GM19023 (cell line): ENCODE measurements around the gene ENTREP3.
"Not testable (repeated sequence)": the region's sequence is repeated elsewhere in the genome, so short reads cannot be mapped to it uniquely, and the experiment has no call there.

ENCODE experiments used
- ATAC-seq: cut with Tn5 transposase; IDR thresholded peaks from one replicate; pipeline ENCODE4 v1.9.1; 2021; ENCODE audit warnings: mild to moderate bottlenecking, moderate library complexity; ENCODE audit not compliant: unreplicated experiment

Gene ENTREP3

DNA sequence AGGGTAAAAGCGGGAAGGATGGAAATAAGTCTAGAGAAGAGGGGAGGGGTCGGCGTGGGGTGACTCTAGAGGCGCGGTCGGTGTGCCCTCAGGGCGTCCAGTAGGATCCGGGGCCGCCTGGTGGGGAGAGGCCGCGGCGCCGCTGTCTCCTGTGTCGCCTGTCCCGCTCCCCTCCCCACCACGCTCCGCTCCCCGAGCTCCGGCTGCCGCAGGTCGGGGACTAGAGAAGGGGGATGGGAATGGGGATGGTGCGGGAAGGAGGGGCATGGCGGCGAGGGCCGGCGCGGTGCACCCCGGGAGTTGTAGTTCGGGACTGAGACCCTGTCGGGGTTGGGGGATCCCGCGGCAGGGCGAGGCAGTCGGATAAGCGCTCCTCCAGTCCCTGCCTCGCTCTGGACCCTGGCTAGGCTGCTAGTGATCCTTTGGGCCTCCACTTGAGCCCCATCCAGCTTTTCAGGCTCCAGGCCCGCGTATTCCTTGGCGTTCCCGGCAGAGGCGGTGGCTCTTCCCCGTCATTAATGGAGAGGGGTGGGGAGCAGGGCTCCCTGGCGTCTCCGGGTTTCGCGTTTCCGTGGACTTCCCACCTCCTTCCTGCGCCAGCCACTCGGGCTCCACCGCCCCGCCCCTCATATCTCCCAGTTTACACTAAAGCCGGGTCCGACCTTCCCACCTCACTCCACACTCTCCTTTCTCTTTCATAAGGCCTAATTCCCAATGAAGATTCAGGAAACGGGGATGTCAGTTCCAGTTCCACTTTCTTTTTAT is at the start of gene ENTREP3:
ENTREP3 (minus strand) TSS at position 241 of the 765 bp plus-strand sequence. CDS start 606 bp downstream, outside the sequence.
- peak; percentile 60 for ATAC-seq

DNA sequence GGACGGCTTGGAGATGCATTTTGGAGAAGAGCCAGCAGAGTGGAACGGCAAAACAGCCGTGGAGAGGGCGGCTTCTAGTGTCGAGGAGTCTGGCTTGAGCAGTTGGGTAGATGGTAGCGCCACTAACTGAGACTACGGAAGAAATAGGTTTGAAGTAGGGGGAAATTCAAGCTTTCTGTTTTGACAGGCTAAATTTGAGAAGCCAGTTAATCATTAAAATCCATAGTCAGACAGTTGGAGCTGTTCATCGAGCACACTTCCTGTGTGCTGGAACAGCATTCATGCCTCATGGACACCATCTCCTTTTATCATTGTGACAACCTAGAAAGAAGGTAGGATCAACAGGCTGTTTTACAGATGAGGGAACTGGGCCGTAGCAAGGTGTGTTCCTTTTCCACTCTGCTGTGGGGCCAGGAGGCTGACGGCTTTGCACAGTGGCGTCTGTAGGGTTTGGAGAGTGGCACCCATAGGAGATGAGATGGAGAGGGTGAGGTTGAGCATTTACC is 49.3 kb upstream of the ENTREP3 start:
- no peak for ATAC-seq

- ATAC-seq: no peak
These were observed 46.1 kb upstream of the ENTREP3 start, which contains the start of gene PKLR for GRCh38 chr1:155301342-155301841. PKLR (minus strand) TSS chr1:155301438; CDS start chr1:155301395, 43 bp downstream.

DNA sequence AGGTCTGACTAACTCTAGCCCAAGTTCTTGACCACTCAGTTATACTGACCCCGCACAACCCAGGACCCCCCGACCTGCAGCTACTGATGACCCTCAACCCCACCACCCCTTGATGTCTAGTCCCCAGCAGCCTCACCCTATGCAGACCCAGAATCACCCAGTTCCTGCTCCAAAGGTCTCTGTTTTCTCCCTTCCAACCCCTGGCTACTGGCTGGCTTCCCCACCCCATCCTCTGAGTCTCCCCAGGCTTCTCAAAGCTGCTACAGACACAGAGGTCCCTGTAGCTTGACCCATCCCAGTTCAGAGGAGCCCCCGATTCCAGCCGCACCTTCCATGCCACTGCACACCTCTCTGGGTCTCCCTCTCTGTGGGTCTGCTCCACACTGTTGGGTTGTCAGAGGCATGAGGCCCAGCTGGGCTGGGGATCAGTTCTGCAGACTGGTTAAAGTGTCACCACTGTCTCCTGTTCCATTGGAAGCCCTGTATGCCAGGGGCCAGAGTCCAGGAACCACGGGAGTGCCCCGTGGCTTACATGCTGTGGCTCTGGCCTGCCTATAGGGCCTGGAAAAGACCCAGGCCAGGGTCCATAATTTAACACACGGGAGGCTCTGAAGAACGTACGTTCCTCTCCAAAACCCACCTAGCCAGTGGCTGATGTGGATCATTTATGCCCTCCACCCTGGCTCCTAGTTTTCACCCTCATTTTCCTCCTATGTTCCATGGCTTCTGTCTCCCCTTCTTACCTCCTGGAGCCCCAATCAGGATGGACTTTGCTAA is 45.5 kb upstream of the ENTREP3 start:
- ATAC-seq: no peak

GRCh38 chr1:155300024-155300423 is 44.7 kb upstream of the ENTREP3 start:
- no peak for ATAC-seq

GRCh38 chr1:155297384-155297783 is 42.1 kb upstream of the ENTREP3 start:
- ATAC-seq: no peak

GRCh38 chr1:155296661-155297060 is 41.4 kb upstream of the ENTREP3 start:
- no peak for ATAC-seq

GRCh38 chr1:155295942-155296267 is 40.6 kb upstream of the ENTREP3 start:
- ATAC-seq: no peak

DNA sequence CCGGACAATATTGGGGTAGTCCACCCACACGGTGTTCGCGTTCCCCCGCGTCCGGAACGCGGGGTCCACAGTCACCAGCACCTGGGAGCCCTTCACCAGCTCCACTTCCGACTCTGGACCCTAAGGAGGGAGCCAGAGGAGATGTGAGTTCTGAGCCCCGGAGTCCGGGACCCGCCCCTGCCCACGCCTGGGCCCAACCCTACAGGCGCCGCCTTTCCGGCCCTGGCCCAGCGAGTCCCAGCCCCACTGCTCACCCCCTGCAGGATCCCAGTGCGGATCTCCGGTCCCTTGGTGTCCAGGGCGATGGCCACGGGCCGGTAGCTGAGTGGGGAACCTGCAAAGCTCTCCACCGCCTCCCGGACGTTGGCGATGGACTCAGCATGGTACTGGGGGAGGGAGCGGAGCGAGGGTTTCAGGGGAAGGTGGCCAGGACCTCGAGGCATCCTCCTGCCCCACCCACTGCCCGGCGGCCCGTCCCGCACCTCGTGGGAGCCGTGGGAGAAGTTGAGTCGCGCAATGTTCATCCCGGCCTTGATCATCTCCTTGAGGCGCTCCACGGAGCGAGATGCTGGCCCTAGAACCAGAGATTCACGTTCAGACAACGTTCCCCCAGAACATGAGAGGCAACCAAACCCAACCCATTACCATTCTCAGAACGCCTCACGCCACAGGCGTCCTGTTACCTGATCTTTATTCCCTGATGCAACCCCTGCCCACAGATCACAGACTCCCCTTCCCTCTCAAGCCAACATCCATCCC is 40.1 kb upstream of the ENTREP3 start:
- no peak for ATAC-seq

- ATAC-seq: no peak
These were observed 39.4 kb upstream of the ENTREP3 start for GRCh38 chr1:155294520-155295182.

GRCh38 chr1:155293086-155293749 is 37.9 kb upstream of the ENTREP3 start:
- no peak for ATAC-seq

DNA sequence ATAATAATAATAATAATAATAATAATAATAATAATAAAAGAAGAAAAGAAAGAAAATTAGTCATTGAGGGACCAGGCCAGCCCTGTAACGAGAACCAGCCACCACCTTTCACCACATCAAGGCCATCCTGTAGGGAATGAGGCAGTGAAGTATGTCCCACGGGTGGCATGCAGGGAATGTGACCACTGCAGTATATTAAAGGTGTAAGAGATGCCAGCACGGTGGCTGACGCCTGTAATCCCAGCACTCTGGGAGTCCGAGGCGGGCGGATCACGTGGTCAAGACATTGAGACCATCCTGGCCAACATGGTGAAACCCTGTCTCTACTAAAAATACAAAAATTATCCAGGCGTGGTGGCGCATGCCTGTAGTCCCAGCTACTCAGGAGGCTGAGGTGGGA is 35.7 kb upstream of the ENTREP3 start:
- ATAC-seq: not testable (repeated sequence)

- no peak for ATAC-seq
These were observed 32.8 kb upstream of the ENTREP3 start for GRCh38 chr1:155287987-155288543.

GRCh38 chr1:155286544-155286943 is 31.3 kb upstream of the ENTREP3 start:
- no peak for ATAC-seq

GRCh38 chr1:155285631-155286044 is 30.4 kb upstream of the ENTREP3 start:
- ATAC-seq: no peak

GRCh38 chr1:155285063-155285462 is 29.8 kb upstream of the ENTREP3 start:
- no peak for ATAC-seq

GRCh38 chr1:155284476-155284875 is 29.2 kb upstream of the ENTREP3 start:
- no peak for ATAC-seq

DNA sequence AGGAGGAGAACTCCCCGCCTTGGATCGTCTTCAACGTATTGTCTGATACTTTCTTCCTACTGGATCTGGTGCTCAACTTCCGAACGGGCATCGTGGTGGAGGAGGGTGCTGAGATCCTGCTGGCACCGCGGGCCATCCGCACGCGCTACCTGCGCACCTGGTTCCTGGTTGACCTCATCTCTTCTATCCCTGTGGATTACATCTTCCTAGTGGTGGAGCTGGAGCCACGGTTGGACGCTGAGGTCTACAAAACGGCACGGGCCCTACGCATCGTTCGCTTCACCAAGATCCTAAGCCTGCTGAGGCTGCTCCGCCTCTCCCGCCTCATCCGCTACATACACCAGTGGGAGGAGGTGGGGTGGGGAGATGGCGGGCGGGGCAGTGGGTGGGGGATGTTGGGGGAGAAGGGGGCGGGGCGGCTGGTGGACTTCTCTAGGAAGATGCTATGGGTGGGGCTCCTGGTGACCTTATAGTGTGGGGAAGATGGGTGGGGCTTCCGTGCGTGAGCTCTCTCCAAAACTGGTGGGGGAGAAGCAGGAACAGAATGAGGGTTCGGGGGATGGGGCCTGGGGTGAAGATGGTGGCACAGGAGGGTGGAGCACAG is 27.3 kb upstream of the ENTREP3 start:
- no peak for ATAC-seq

- no peak for ATAC-seq
These were observed 24.0 kb upstream of the ENTREP3 start for GRCh38 chr1:155279268-155279667.
